WTC11 (cell line): ENCODE measurements around the gene RPN2. TPM values are rescaled to one million over a fixed set of nuclear protein-coding genes. Genes with fewer than 3 reads are reported as not detected.

ENCODE experiments used
- ATAC-seq: fragments of 200-7000 bp; cut with Tn5 transposase; 2 replicates; pipeline ENCODE4 v1.10.0; 2021; ENCODE audit warnings: mild to moderate bottlenecking, moderate library complexity
- CTCF ChIA-PET: fragments of 300-600 bp; sonication (Branson Sonifier 250); formaldehyde crosslinking; loops from one replicate; lab custom pipeline; 2021; ENCODE audit warnings: antibody characterized with exemption; lab: Charles Lee
- POLR2A ChIA-PET: fragments of 350-600 bp; sonication (Branson Sonifier 250); formaldehyde crosslinking; loops from one replicate; lab custom pipeline; 2021; ENCODE audit warnings: antibody characterized with exemption; lab: Charles Lee
- DNase-seq: peaks from one replicate; pipeline ENCODE4 v3.0.0; 2021; ENCODE audit warnings: low spot score
- H3K27ac Mint-ChIP-seq: 2 replicates; pipeline ENCODE4 v1.8.0; 2021; ENCODE audit warnings: mixed read lengths
- H3K27me3 Mint-ChIP-seq: 2 replicates; pipeline ENCODE4 v1.8.0; 2021; ENCODE audit warnings: low read depth, mild to moderate bottlenecking, moderate library complexity, mixed read lengths
- H3K36me3 Mint-ChIP-seq: 2 replicates; pipeline ENCODE4 v1.8.0; 2021; ENCODE audit warnings: mixed read lengths
- H3K4me1 Mint-ChIP-seq: 2 replicates; pipeline ENCODE4 v1.8.0; 2022; ENCODE audit warnings: mixed read lengths
- H3K4me3 Mint-ChIP-seq: 2 replicates; pipeline ENCODE4 v1.8.0; 2021; ENCODE audit warnings: mild to moderate bottlenecking, moderate library complexity, mixed read lengths
- H3K9me3 Mint-ChIP-seq: 2 replicates; pipeline ENCODE4 v1.8.0; 2021; ENCODE audit warnings: mixed read lengths
- E2F1 ChIP-seq: sonication (generic); formaldehyde crosslinking; IDR thresholded peaks from 2 replicates; pipeline ENCODE4 v1.8.0; 2022; ENCODE audit warnings: mild to moderate bottlenecking, missing genetic modification reagents
- ERG ChIP-seq: fragments of 250-450 bp; sonication (Bioruptor Pico); IDR thresholded peaks from 2 replicates; pipeline ENCODE4 v1.8.0; 2021; ENCODE audit warnings: mild to moderate bottlenecking
- ESRRA ChIP-seq: sonication (generic); formaldehyde crosslinking; IDR thresholded peaks from 2 replicates; pipeline ENCODE4 v1.8.1; 2022; ENCODE audit warnings: mild to moderate bottlenecking, missing genetic modification reagents, borderline replicate concordance
- GABPB1 ChIP-seq: sonication (generic); formaldehyde crosslinking; IDR thresholded peaks from 2 replicates; pipeline ENCODE4 v1.8.1; 2023; ENCODE audit warnings: mild to moderate bottlenecking, missing genetic modification reagents
- IRF1 ChIP-seq: sonication (generic); formaldehyde crosslinking; IDR thresholded peaks from 2 replicates; pipeline ENCODE4 v1.8.0; 2023; ENCODE audit warnings: missing genetic modification reagents
- JAZF1 ChIP-seq: fragments of 250-450 bp; sonication (Bioruptor Pico); IDR thresholded peaks from 2 replicates; pipeline ENCODE4 v1.9.0; 2021; ENCODE audit warnings: moderate library complexity, mild to moderate bottlenecking, inconsistent platforms
- MLX ChIP-seq: sonication (generic); formaldehyde crosslinking; IDR thresholded peaks from 2 replicates; pipeline ENCODE4 v1.8.1; 2023; ENCODE audit warnings: mild to moderate bottlenecking, missing genetic modification reagents, moderate library complexity
- MXD4 ChIP-seq: fragments of 250-450 bp; sonication (Bioruptor Pico); IDR thresholded peaks from 2 replicates; pipeline ENCODE4 v1.8.0; 2021; ENCODE audit warnings: mild to moderate bottlenecking, moderate library complexity, borderline replicate concordance
- PRRX2 ChIP-seq: fragments of 250-450 bp; sonication (Bioruptor Pico); IDR thresholded peaks from 2 replicates; pipeline ENCODE4 v1.8.0; 2021; ENCODE audit warnings: mild to moderate bottlenecking
- STAT6 ChIP-seq: sonication (generic); formaldehyde crosslinking; conservative IDR thresholded peaks from 2 replicates; pipeline ENCODE4 v1.8.1; 2023; ENCODE audit warnings: mild to moderate bottlenecking, low read depth, missing genetic modification reagents, moderate library complexity
- USF1 ChIP-seq: sonication (generic); formaldehyde crosslinking; IDR thresholded peaks from 2 replicates; pipeline ENCODE4 v1.8.0; 2022; ENCODE audit warnings: mild to moderate bottlenecking, missing genetic modification reagents
- USF2 ChIP-seq: sonication (generic); formaldehyde crosslinking; IDR thresholded peaks from 2 replicates; pipeline ENCODE4 v1.8.1; 2023; ENCODE audit warnings: mild to moderate bottlenecking, missing genetic modification reagents, moderate library complexity
- ZBTB21 ChIP-seq: sonication (generic); formaldehyde crosslinking; IDR thresholded peaks from 2 replicates; pipeline ENCODE4 v1.8.1; 2023; ENCODE audit warnings: mild to moderate bottlenecking, missing genetic modification reagents, borderline replicate concordance
- ZNF219 ChIP-seq: sonication (generic); formaldehyde crosslinking; IDR thresholded peaks from 2 replicates; pipeline ENCODE4 v1.8.0; 2023; ENCODE audit warnings: missing genetic modification reagents, mild to moderate bottlenecking, borderline replicate concordance
- ZNF512 ChIP-seq: sonication (generic); formaldehyde crosslinking; IDR thresholded peaks from 2 replicates; pipeline ENCODE4 v1.8.1; 2022; ENCODE audit warnings: missing genetic modification reagents, borderline replicate concordance
- total RNA-seq: library from RNA; stranded (reverse); gene quantifications from 3 replicates; pipeline ENCODE4 v1.2.3, GENCODE V29; 2021

RPN2 gene
- total RNA-seq, 1 experiment from 2014 or later, result 205 TPM

GRCh38 chr20:37242503-37242902 is 63.4 kb downstream of the RPN2 start:
- Mint-ChIP-seq H3K36me3 (peaks cover 60% of the 10 kb centered on the region), H3K27me3 (no peaks in the 10 kb centered on the region), H3K4me3 (no peak overlapping the region), H3K9me3 (no peaks in the 10 kb centered on the region), H3K4me1 (peaks cover 22% of the 10 kb centered on the region), H3K27ac (peak overlapping the region; percentile 32; the same call in 1 of the 2 replicates)
- ATAC-seq, result no peak
- TF ChIP-seq ZBTB21 (CRISPR knock-in tag), result no peak
- TF ChIP-seq MXD4, result no peak
- no peak for TF ChIP-seq E2F1 (CRISPR knock-in tag)
- no peak for TF ChIP-seq JAZF1 (CRISPR knock-in tag)
- TF ChIP-seq GABPB1, result no peak
- no peak for TF ChIP-seq ESRRA
- no peak for TF ChIP-seq IRF1
- TF ChIP-seq PRRX2 (CRISPR knock-in tag), result no peak
- no peak for TF ChIP-seq MLX
- TF ChIP-seq ZNF512 (CRISPR knock-in tag), result no peak
- TF ChIP-seq STAT6, result no peak
- TF ChIP-seq USF2, result no peak
- TF ChIP-seq USF1 (CRISPR knock-in tag), result no peak
- no peak for TF ChIP-seq ZNF219 (CRISPR knock-in tag)
- TF ChIP-seq ERG (CRISPR knock-in tag), result no peak
- no peak for DNase-seq
- ChIA-PET POLR2A (no interaction called here), CTCF (interaction anchor here (0.8 to 2.4 kb wide), 6 partner anchors 9 to 154 kb away, joined by 3 to 14 read pairs (median 6); no protein-coding TSS in a partner anchor)
